ENCODE measurements around the gene TMEM154. TPM values are rescaled to one million over a fixed set of nuclear protein-coding genes. Genes with fewer than 3 reads are reported as not detected.

Gene TMEM154
- polyA plus RNA-seq, 1 of the 3 experiments (the other 2 are of a cell fraction) = 0.58 TPM

GRCh38 chr4:152591876-152592275 is 87.9 kb downstream of the TMEM154 start (continued):
- no peak for TF ChIP-seq SIN3A (IDR thresholded peaks at IDR 0.05; ENCODE audit: borderline replicate concordance, low read depth, low read length)

- Histone ChIP-seq H3K27me3 (ENCODE audit: insufficient read depth) (no peaks in the 10 kb centered on the region), H3K36me3 (replicated peaks in 1 of 2; ENCODE audit: control insufficient read depth in 1 of 2, insufficient read depth in 2 of 2, low read length in 1 of 2) (no peaks in the 10 kb centered on the region), H3K79me2 (ENCODE audit: insufficient read depth) (no peaks in the 10 kb centered on the region), H3K27ac (ENCODE audit: low read depth in 2 of 2, low read length in 1 of 2) (no peak overlapping the region), H3K9me2 (no peaks in the 10 kb centered on the region), H3K9me3 (no peaks in the 10 kb centered on the region), H3K4me3 (ENCODE audit: low read depth in 2 of 2, low read length in 1 of 2) (no peak overlapping the region), H3K9ac (no peak overlapping the region), H3F3A (replicated peaks; ENCODE audit: insufficient read depth) (peaks cover 2% of the 10 kb centered on the region), H4K20me1 (ENCODE audit: insufficient read depth) (no peaks in the 10 kb centered on the region), H3K4me2 (no peak overlapping the region), H2AFZ (ENCODE audit: low read depth) (no peak overlapping the region), H3K4me1 (ENCODE audit: control insufficient read depth in 1 of 2, insufficient read depth in 2 of 2, low read depth in 1 of 2, low read length in 1 of 2) (peaks cover 6 to 20% of the 10 kb centered on the region in 2 experiments; a peak in 3 of 4 replicates)
- TF ChIP-seq CHD2 (IDR thresholded peaks at IDR 0.05; ENCODE audit: low read length, partially characterized antibody) = no peak
- no peak for TF ChIP-seq EP300 (IDR thresholded peaks at IDR 0.05; ENCODE audit: borderline replicate concordance in 1 of 2, low read depth in 1 of 2, low read length in 1 of 2)
- no peak for TF ChIP-seq ELF1 (IDR thresholded peaks at IDR 0.05)
- TF ChIP-seq RAD21 (IDR thresholded peaks at IDR 0.05; ENCODE audit: low read length) = no peak
- TF ChIP-seq RXRA (IDR thresholded peaks at IDR 0.05; ENCODE audit: borderline replicate concordance, low read depth) = no peak
- TF ChIP-seq TCF12 (IDR thresholded peaks at IDR 0.05) = no peak
- TF ChIP-seq POLR2AphosphoS5 (IDR thresholded peaks at IDR 0.05; ENCODE audit: low read depth, low read length) = no peak
- TF ChIP-seq YY1 (IDR thresholded peaks at IDR 0.05; ENCODE audit: low read depth) = no peak
- TF ChIP-seq FOSL2 (IDR thresholded peaks at IDR 0.05; ENCODE audit: borderline replicate concordance, low read depth) = no peak
- no peak for TF ChIP-seq FOXM1 (IDR thresholded peaks at IDR 0.05; ENCODE audit: low read depth)
- TF ChIP-seq JUND (IDR thresholded peaks at IDR 0.05) = no peak
- no peak for TF ChIP-seq NFIC (IDR thresholded peaks at IDR 0.05; ENCODE audit: borderline replicate concordance)
- WGBS (ENCODE audit: low lambda C conversion rate) = 73% methylated on average over 11 of the region's 13 CpGs
- ChIA-PET POLR2A (no interaction called here), CTCF (interaction anchor here (1.0 to 3.2 kb wide), 3 partner anchors 49 to 137 kb away, joined by 3 to 8 read pairs (median 5); no protein-coding TSS in a partner anchor)
- DNase-seq = no peak
These were observed 88.4 kb downstream of the TMEM154 start for GRCh38 chr4:152591396-152591795.

GRCh38 chr4:152590179-152591031 is 89.4 kb downstream of the TMEM154 start:
- CTCF ChIA-PET = interaction anchor here (0.7 to 3.2 kb wide), 10 partner anchors 9 to 493 kb away, joined by 3 to 9 read pairs (median 4); no protein-coding TSS in a partner anchor

More at GRCh38 chr4:152590179-152591031, 89.4 kb downstream of the TMEM154 start:
- H3K9me3 ChIP-seq = no peaks in the 10 kb centered on the region
- H3K36me3 ChIP-seq (replicated peaks in 1 of 2; ENCODE audit: control insufficient read depth in 1 of 2, insufficient read depth in 2 of 2, low read length in 1 of 2) = no peaks in the 10 kb centered on the region
- H3K4me3 ChIP-seq (ENCODE audit: low read depth in 2 of 2, low read length in 1 of 2) = no peak overlapping the region
- H3K9ac ChIP-seq = no peak overlapping the region
- peak overlapping the region; percentile 11 to 73; a peak in 3 of 4 replicates for H3K27ac ChIP-seq (ENCODE audit: low read depth in 2 of 2, low read length in 1 of 2)
- H3F3A ChIP-seq (replicated peaks; ENCODE audit: insufficient read depth) = peaks cover 2% of the 10 kb centered on the region
- no peaks in the 10 kb centered on the region for H3K27me3 ChIP-seq (ENCODE audit: insufficient read depth)
- H3K79me2 ChIP-seq (ENCODE audit: insufficient read depth) = no peaks in the 10 kb centered on the region
- WGBS (ENCODE audit: low lambda C conversion rate) = 54% methylated on average over 4 of the region's 4 CpGs
- H3K4me1 ChIP-seq (ENCODE audit: control insufficient read depth in 1 of 2, insufficient read depth in 2 of 2, low read depth in 1 of 2, low read length in 1 of 2) = peaks cover 6 to 20% of the 10 kb centered on the region in 2 experiments; a peak in 3 of 4 replicates
- no peak overlapping the region; the same call in 1 of the 2 replicates for H2AFZ ChIP-seq (ENCODE audit: low read depth)
- H3K9me2 ChIP-seq = no peaks in the 10 kb centered on the region
- peak; percentile 56 for DNase-seq
- H3K4me2 ChIP-seq = peak overlapping the region; percentile 41
- no peak for TF ChIP-seq GABPA (IDR thresholded peaks at IDR 0.05; ENCODE audit: low read depth)
- no peak for TF ChIP-seq FOXM1 (IDR thresholded peaks at IDR 0.05; ENCODE audit: low read depth)
- no peak for TF ChIP-seq RFX5 (IDR thresholded peaks at IDR 0.05; ENCODE audit: low read length)
- no peak for TF ChIP-seq SMC3 (IDR thresholded peaks at IDR 0.05; ENCODE audit: low read depth, low read length)
- TF ChIP-seq RAD21 (IDR thresholded peaks at IDR 0.05; ENCODE audit: low read length) = 0 out of 2 replicates have a peak, but pooled peaks have one; percentile 5
- TF ChIP-seq MXI1 (IDR thresholded peaks at IDR 0.05; ENCODE audit: low read depth, low read length) = no peak
- peak; percentile 23; the same call in 1 of the 2 replicates for TF ChIP-seq FOSL2 (IDR thresholded peaks at IDR 0.05; ENCODE audit: borderline replicate concordance, low read depth)
- TF ChIP-seq EP300 (IDR thresholded peaks at IDR 0.05; ENCODE audit: borderline replicate concordance in 1 of 2, low read depth in 1 of 2, low read length in 1 of 2) = peak in 1 of 2 experiments; percentile 40; a peak in 1 of 4 replicates
- no peak for TF ChIP-seq RCOR1 (IDR thresholded peaks at IDR 0.05; ENCODE audit: low read length)
- peak; percentile 74 for TF ChIP-seq PBX3 (IDR thresholded peaks at IDR 0.05)
- TF ChIP-seq MAX (IDR thresholded peaks at IDR 0.05; ENCODE audit: low read depth) = no peak
- no peak for TF ChIP-seq CTCF (IDR thresholded peaks at IDR 0.05)
- TF ChIP-seq TAF1 (IDR thresholded peaks at IDR 0.05; ENCODE audit: borderline replicate concordance, low read depth, low read length) = no peak
- peak; percentile 30; the same call in 1 of the 2 replicates for TF ChIP-seq JUND (IDR thresholded peaks at IDR 0.05)
- TF ChIP-seq YY1 (IDR thresholded peaks at IDR 0.05; ENCODE audit: low read depth) = no peak
- peak; percentile 32; the same call in 1 of the 2 replicates for TF ChIP-seq TCF12 (IDR thresholded peaks at IDR 0.05)
- H4K20me1 ChIP-seq (ENCODE audit: insufficient read depth) = no peaks in the 10 kb centered on the region
- POLR2A ChIA-PET = interaction anchor here (1.1 kb wide), 1 partner anchor 54 kb away, joined by 3 read pairs; no protein-coding TSS in a partner anchor
